ENCODE measurements around the gene ROS1.
A peak's percentile ranks its signal among the peaks of the same experiment; 100 is the strongest.
"Not testable (repeated sequence)": the region's sequence is repeated elsewhere in the genome, so short reads cannot be mapped to it uniquely, and the experiment has no call there.

Gene ROS1

DNA sequence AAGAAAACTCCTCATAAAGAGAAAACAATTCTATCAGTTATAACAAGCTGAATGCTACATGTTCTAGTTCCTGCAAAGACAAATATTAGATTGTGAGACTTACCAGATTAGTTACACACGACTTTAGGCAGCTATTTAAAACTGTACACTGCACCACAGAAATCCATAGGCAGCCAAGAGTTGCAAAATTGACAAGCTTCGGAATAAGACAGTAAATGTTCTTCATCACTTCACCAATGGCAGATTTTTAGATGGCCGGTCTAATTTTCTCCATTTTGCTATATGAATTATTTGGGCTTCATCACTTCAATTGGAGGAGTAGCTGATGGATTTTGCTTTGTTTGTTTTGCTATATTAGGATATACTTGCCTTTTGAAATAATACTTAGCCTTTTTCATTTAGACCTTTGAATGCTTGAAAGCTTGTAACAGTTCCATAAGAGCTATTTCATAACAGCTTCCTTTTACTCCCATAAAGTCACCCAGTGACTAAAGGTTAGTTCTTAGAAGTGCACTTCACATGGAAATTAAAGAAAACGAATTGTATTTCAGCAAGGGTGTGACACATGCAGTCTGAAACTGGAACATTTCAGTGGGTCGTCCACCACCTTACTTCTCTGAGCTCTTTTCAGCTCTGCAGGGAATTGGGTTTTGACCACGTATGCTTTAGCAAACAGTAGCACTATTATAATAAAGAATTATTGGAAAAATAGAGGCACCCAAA, at the start of gene ROS1:
ROS1 (minus strand) TSS at position 512 of the 723 bp plus-strand sequence; CDS start at position 226, 286 bp downstream.
- DNase-seq (ENCODE audit: low spot score): no peak

GRCh38 chr6:117473401-117473800, 47.7 kb upstream of the ROS1 start:
- no peak for DNase-seq (ENCODE audit: low spot score)

DNA sequence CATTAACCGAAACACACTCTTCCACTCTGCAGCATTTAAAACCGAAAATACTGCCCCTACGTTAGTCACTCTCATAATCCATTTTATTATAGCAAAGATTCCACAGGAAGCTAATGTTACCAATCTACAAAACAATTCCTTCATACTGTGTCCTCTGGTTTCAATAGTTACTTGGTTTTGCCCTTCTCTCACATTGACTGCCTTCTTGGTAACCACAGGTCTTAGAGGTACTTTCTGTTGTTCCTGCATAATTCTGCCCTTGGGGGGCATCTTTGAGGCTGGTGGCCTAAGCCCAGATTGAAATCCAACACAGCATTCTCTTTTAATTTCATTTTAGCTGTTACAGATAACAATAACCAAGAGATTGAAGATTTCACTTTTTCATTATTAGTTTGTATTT, 46.9 kb upstream of the ROS1 start:
- DNase-seq (ENCODE audit: low spot score): no peak

- DNase-seq (ENCODE audit: low spot score): no peak
Observed at GRCh38 chr6:117469791-117470190, 44.0 kb upstream of the ROS1 start.

- no peak for DNase-seq (ENCODE audit: low spot score)
Observed at GRCh38 chr6:117469356-117469755, 43.6 kb upstream of the ROS1 start.

GRCh38 chr6:117468527-117468926, 42.8 kb upstream of the ROS1 start:
- not testable (repeated sequence) for DNase-seq (ENCODE audit: low spot score)

DNA sequence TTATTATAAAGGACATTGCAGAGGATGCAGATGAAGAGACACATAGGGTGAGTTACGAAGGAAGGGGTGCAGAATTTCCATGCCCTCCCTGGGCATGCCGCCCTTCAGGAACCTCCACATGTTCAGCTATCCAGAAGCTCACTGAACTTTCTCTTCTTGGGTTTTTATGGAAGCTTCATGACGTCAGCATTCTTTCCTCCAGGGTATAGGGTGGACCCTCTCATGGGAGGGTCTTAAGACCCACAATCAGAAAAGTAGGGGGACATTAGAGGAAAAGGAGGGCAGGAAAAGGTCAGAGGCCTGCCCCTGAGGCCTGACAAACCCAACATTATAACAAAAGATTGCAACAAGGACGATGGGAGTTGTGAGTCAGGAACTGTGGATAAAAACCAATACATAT, 42.1 kb upstream of the ROS1 start:
- DNase-seq (ENCODE audit: low spot score): no peak

GRCh38 chr6:117465691-117466090, 39.9 kb upstream of the ROS1 start:
- no peak for DNase-seq (ENCODE audit: low spot score)

DNA sequence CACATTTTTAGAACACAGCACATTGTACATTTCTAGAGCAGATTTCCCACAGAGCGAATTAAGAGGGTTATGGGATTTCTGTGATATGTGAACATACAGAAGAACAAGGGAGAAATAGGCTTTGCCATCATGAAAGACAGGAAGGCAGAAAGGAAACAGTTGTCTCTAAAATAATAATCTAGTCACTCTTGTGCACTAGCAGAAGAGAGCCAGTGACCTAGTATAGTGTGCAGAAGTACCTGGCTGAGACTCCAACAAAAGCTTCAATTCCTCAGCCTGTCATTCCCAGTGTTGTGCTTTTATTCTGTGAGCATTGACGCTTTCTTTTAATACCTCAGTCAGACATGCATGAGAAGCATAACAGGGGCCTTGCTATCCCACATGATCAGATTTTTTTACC, 39.0 kb upstream of the ROS1 start:
- no peak for DNase-seq (ENCODE audit: low spot score)

- no peak for DNase-seq (ENCODE audit: low spot score)
Observed at GRCh38 chr6:117463762-117464665, 38.3 kb upstream of the ROS1 start.

DNA sequence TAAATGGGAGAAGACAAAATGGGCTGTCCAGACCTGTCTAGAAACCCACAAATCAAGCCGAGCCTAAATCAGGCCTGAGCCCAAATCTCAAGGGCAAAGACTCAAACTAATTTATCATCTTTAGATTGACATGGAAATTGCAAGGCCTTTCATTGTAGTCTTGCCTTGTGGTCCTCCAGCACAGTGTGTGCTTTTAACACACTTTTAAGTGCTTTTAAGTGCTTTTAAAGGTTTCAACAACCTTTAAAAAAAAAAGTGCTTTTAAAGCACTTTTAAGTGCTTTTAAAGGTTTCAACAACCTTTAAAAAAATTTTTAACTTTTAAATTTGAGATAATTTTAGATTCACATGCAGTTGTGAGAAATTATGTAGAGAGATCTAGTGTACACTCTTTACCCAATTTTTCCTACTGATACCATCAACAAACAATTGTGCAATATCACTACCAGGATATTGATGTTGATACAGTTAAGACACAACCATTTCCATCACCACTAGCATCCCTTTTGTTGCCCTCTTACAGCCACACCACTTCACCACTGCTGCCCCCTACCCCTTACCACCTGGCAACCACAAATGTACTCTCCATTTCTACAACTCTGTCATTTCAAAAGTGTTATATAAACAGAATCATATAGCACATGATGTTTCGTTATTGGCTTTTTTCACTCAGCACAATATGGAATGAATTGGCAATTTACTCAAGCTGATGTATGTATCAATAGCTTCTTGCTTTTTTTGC, 33.6 kb upstream of the ROS1 start:
- DNase-seq (ENCODE audit: low spot score): no peak

DNA sequence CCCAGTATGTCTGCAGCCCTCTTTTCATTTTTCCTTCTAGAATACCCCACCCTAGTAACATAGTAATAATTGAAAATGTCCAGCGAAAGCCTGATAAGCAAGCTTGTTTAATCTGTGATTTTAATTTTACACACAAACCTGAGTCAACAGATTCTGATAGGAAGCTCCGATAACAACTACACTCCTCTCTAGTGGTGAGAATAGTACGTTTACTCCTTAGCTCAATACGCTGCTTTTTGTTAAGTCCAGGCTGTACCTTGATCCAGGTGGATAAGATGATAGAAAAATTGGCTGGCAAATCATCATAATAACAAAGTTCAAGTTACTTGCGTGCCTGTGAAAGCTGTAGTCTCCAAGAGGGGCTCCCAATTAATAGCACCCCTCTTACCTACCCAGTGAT, 31.3 kb upstream of the ROS1 start:
- no peak for DNase-seq (ENCODE audit: low spot score)

DNA sequence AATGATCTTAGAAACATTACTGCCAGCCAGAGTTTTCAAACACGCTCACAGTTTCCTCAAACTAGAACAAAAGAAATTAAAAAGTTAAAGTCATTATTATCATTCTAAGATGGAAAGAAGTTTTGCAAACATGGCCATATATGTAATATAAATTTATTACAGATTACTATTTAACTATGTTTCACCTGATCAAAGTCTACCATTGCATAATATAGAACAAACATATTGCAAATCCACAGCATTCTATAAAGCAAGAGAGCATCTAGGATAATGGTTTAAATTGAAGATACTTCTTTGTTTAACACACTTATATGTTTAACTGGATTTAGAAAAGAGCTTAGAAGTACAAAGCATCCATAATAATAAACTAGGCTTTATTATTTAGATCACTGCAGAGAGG, 30.5 kb upstream of the ROS1 start:
- DNase-seq (ENCODE audit: low spot score): no peak

DNA sequence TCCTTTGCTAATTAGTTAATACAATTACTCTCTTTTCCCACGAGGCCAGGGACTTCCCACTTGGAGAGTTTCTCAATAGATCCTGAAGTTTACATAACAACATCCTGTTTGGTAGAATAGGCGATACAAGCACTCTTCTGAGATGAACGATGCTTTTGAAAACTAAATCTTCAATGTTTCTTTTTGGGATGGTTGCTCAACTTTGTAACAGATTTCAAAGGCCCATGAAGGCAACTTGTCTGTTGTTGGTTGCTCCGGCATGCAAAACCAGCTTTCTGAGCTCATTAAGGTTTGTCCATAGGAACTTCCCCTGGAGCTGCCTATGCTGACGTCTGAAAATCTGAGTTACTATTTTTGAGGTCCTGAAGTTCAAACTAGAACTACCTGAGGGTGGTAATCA, 25.9 kb upstream of the ROS1 start:
- DNase-seq (ENCODE audit: low spot score): no peak

DNA sequence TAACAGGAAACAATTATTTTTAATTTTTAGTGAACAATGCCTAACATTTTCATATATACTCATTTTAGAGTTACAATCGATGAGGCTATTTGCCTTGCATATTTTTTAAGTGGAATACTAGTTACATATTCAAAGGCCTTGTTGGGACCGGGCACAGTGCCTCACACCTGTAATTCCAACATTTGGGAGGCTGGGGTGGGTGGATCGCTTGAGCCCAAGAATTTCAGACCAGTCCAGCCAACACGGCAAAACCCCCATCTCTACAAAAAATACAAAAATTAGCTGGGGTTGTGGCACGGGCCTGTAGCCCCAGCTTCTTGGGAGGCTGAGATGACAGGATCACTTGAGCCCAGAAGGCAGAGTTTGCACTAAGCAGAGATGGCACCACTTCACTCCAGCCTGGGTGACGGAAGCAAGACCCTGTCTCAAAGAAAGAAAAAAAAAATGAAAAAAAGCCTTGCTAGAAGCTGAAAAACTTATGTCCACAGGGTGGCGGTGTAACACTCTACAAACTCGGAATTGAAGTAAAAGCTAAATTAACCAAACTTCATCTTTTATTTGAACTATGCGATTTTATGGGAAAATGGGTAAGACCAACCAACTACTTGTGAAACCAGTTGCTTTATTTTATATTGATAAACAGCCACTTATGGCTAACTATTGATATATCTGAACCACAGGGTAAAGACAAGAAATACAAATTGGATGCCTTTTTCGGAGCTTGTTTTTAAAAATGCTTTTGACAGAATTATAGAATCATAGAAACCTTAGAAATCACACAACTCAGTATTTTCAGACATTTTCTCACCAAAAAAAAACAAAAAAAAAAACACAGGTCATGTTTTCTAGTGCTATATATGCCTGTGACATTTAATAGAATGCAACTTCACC, 24.1 kb upstream of the ROS1 start:
- peak; percentile 50 for DNase-seq (ENCODE audit: low spot score)

DNA sequence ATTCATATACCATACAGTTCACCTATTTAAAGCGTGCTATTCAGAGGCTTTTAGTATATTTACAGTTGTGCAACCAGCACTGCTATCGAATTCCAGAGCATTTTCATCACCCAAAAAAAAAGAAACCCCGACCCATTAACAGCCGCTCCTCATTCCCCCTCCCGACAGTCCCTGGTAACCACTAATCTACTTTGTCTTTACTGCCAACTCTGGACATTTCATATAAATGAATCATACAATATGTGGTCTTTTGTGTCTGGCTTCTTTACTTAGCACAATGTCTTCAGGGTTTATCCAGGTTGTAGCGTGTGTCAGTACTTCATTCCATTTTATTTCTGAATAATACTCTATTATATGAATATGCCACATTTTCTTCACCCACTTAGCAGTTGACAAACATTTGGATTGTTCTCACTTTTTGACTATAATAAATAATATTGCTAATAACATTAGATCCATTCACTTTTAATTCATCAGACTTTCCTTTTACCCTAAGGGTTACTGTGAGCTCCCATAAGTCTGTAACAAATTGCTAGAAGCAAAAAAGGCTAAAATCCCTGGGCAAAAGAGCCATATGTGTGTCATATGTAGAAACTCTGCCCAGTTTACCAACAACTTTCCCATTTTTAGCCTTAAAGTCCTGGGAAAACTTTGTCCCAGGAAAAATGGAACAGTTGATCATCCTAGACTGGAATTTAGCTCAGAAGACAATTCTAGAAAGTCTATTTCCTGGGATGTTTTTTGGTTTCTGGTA, 23.2 kb upstream of the ROS1 start:
- no peak for DNase-seq (ENCODE audit: low spot score)

DNA sequence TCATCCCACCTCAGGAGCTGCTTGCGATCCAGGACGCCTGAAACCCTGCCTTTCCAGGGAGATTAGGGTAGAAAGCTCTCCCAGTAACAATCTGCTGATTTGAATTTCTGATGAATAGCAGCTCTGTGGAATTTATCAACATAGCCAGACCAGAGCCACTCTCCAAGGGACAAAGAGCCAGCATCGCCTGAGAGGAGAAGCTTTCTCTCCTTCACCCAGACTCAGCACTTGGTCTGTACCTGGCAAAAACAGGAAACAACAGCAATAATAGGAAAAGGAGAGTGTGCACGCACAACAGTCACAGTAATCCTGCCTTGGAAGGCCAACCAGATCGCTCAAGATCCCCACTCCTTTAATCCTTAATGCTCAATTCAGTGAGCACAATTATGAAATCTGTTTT, 22.3 kb upstream of the ROS1 start:
- no peak for DNase-seq (ENCODE audit: low spot score)

GRCh38 chr6:117446861-117447260, 21.1 kb upstream of the ROS1 start:
- no peak for DNase-seq (ENCODE audit: low spot score)

DNA sequence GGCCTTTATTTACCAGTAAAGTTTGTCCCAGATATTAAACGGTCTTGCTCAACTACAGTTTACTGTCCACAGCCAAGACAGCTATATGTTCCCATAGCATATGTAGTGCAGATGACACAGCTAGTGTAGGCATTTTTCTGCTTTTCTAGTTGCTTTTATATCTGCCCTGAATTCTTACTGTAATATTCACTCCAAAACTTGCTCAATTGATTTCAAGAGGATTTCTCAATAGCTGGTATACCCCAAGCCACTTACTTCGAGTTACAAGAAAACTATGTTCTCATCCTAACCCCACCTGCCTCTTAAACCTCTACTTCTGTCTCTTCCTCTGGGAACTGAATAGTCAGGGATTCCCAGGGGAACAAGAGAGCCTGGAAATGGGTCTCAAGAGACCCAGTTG, 18.9 kb upstream of the ROS1 start:
- no peak for DNase-seq (ENCODE audit: low spot score)

DNA sequence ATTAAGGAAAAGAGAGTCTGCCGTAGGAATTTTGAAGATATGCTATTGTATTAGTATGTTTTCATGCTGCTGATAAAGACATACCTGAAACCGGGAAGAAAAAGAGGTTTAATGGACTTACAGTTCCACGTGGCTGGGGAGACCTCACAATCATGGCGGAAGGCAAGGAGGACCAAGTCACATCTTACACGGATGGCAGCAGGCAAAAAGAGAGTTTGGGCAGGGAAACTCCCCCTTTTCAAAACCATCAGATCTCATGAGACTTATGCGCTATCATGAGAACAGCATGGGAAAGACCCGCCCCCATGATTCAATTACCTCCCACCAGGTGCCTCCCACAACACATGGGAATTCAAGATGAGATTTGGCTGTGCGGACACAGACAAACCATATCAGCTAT, 16.6 kb upstream of the ROS1 start:
- not testable (repeated sequence) for DNase-seq (ENCODE audit: low spot score)

DNA sequence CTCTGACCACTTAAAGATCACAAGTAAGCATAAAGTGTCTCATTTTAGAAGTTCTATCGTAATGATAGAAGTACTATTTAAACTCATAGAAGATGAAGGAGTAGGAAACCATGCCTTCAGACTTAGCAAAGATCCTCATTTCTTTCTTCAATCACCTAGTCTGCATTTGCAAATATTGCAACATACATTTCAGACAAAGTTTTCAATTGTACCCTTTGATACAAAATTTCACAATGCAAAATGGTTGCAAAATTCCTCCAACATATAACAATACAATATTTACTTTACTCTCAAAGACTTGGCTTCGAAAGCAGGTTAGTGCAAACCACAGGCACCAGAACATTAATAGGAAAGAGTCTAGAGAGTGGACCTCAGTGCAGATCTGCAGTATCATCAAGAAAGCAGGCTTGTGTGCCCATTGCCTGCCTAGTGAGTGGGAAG, 16.1 kb upstream of the ROS1 start:
- DNase-seq (ENCODE audit: low spot score): no peak

Data from CD4-positive, alpha-beta T cell treated with Interleukin-6 at 100 ng/mL for 8 hours (primary cell).